Measurements from ENCODE around the gene ERBIN.
"Not testable (repeated sequence)": the region's sequence is repeated elsewhere in the genome, so short reads cannot be mapped to it uniquely, and the experiment has no call there.

The ERBIN gene

GRCh38 chr5:66009277-66009676 is 82.9 kb downstream of the ERBIN start:
- DNase-seq, result no peak

- DNase-seq, result no peak
Measured at GRCh38 chr5:66010476-66010875, 84.1 kb downstream of the ERBIN start.

- no peak for DNase-seq
Measured at GRCh38 chr5:66012271-66012670, 85.9 kb downstream of the ERBIN start.

GRCh38 chr5:66013397-66013796 is 87.0 kb downstream of the ERBIN start:
- DNase-seq, result peak in 1 of 2 experiments; percentile 5

GRCh38 chr5:66013906-66014305 is 87.5 kb downstream of the ERBIN start:
- no peak for DNase-seq

- DNase-seq, result peak in 1 of 2 experiments; percentile 1
Measured at GRCh38 chr5:66015196-66015960, 89.0 kb downstream of the ERBIN start.

GRCh38 chr5:66021585-66021984 is 95.2 kb downstream of the ERBIN start:
- no peak for DNase-seq

GRCh38 chr5:66039296-66039695 is 112.9 kb downstream of the ERBIN start:
- DNase-seq, result no peak

GRCh38 chr5:66039701-66040100 is 113.3 kb downstream of the ERBIN start:
- DNase-seq, result no peak

- DNase-seq, result no peak
Measured at GRCh38 chr5:66041627-66042026, 115.3 kb downstream of the ERBIN start.

- DNase-seq, result no peak
Measured at GRCh38 chr5:66057239-66057638, 130.9 kb downstream of the ERBIN start.

GRCh38 chr5:66061320-66061719 is 134.9 kb downstream of the ERBIN start:
- DNase-seq, result not testable (repeated sequence)

- DNase-seq, result not testable (repeated sequence)
Measured at GRCh38 chr5:66063061-66063460, 136.7 kb downstream of the ERBIN start.

- no peak for DNase-seq
Measured at GRCh38 chr5:66066826-66067225, 140.5 kb downstream of the ERBIN start.

- DNase-seq, result no peak
Measured at GRCh38 chr5:66072031-66072430, 145.7 kb downstream of the ERBIN start.

- no peak for DNase-seq
Measured at GRCh38 chr5:66074901-66075300, 148.5 kb downstream of the ERBIN start.

GRCh38 chr5:66080664-66081063 is 154.3 kb downstream of the ERBIN start:
- no peak for DNase-seq

GRCh38 chr5:66089384-66089783 is 163.0 kb downstream of the ERBIN start:
- DNase-seq, result no peak

GRCh38 chr5:66100851-66101250 is 174.5 kb downstream of the ERBIN start:
- DNase-seq, result no peak

- peak; percentile 3 to 18 for DNase-seq
Measured at GRCh38 chr5:66113160-66113559, 186.8 kb downstream of the ERBIN start.

- DNase-seq, result peak; percentile 49 to 87
Measured at GRCh38 chr5:66118304-66118703, 191.9 kb downstream of the ERBIN start.

- no peak for DNase-seq
Measured at GRCh38 chr5:66122379-66123034, 196.1 kb downstream of the ERBIN start.

- DNase-seq, result peak in 1 of 2 experiments; percentile 25
Measured at GRCh38 chr5:66129144-66129543, 202.8 kb downstream of the ERBIN start.

GRCh38 chr5:66130493-66130892 is 204.1 kb downstream of the ERBIN start:
- no peak for DNase-seq
